Transverse colon (tissue), 4 donors: Measurements from ENCODE around the gene ADAMTSL4. TPM values are rescaled to one million over a fixed set of nuclear protein-coding genes. Genes with fewer than 3 reads are reported as not detected.
A peak's percentile ranks its signal among the peaks of the same experiment; 100 is the strongest.

Experiments
- DNase-seq: peaks from one replicate; pipeline ENCODE4 v3.0.0-alpha.2; 2019
- H3K27ac ChIP-seq, 4 donors: fragments of 200-600 bp; sonication (generic); 2 replicates each; pipeline ENCODE4 v1.5.1; 2016 to 2018; ENCODE audit warnings: inconsistent platforms in 4 of 4
- H3K27me3 ChIP-seq: fragments of 200-600 bp; sonication (generic); 2 replicates; pipeline ENCODE4 v1.5.1; 2017; ENCODE audit warnings: inconsistent platforms
- H3K36me3 ChIP-seq, 4 donors: fragments of 200-600 bp; sonication (generic); 2 replicates each; pipeline ENCODE4 v1.5.1; 2017 to 2019; ENCODE audit warnings: inconsistent platforms in 4 of 4
- H3K4me1 ChIP-seq, 4 donors: fragments of 200-600 bp; sonication (generic); 2 replicates each; pipeline ENCODE4 v1.5.1; 2017 to 2020; ENCODE audit warnings: inconsistent platforms in 4 of 4
- H3K4me3 ChIP-seq, 4 donors: fragments of 200-600 bp; sonication (generic); 1 replicate in 1 of 4; 2 replicates in 3 of 4; pipeline versions ENCODE4 v1.5.1 to v1.6.1; 2017 to 2019; ENCODE audit warnings: inconsistent platforms in 4 of 4
- H3K9me3 ChIP-seq, 2 donors: fragments of 200-600 bp; sonication (generic); 2 replicates each; pipeline ENCODE4 v1.5.1; 2017 to 2019; ENCODE audit warnings: inconsistent platforms in 2 of 2
- EP300 ChIP-seq: sonication (generic); formaldehyde crosslinking; IDR thresholded peaks from one replicate; pipeline ENCODE4 v1.6.1; 2017; ENCODE audit warnings: antibody characterized with exemption, low read depth
- POLR2A ChIP-seq: fragments of 450-650 bp; IDR thresholded peaks from one replicate; pipeline ENCODE4 v1.6.1; 2016; ENCODE audit warnings: antibody characterized with exemption, mild to moderate bottlenecking, moderate library complexity
- POLR2AphosphoS5 ChIP-seq, 3 donors: sonication (generic); formaldehyde crosslinking; IDR thresholded peaks; one replicate each; pipeline ENCODE4 v1.6.1; 2016; ENCODE audit warnings: antibody characterized with exemption in 3 of 3
- WGBS, 2 donors: methylation state at CpG; one replicate each; pipeline ENCODE4 v1.1.5; 2018; ENCODE audit warnings: low coverage in 1 of 2; 5-methylcytosine and 5-hydroxymethylcytosine counted together
- in situ Hi-C, 4 donors: fragments of 200-750 bp; cut with MboI; loops; one replicate each; pipeline versions ENCODE4 v1.15.0 to v1.15.1; 2017; ENCODE audit warnings: low sequenced_read_pairs in 3 of 4, low pct_ligation_motif_present in 1 of 4, low pct_unique_long_range_greater_than_20kb in 1 of 4
- intact Hi-C: fragments of 100-400 bp; cut with DNase I; formaldehyde crosslinking; loops from one replicate; pipeline ENCODE4 v1.15.1; 2023; ENCODE audit warnings: low total_unique reads
- total RNA-seq, 4 donors: library from RNA; depleted of rRNA; stranded (reverse); fragments of >200 nt; gene quantifications; one replicate each; pipeline ENCODE4 v1.1.0, GENCODE V29; 2016
- TF ChIP-seq, protein P1 (sequence below), 5 experiments: fragments of 200-600 bp in 3 of 5; fragments of 450-650 bp in 2 of 5; sonication (generic) in 3 of 5; IDR thresholded peaks; 1 replicate in 2 of 5; 2 replicates in 3 of 5; pipeline ENCODE4 v1.5.1; 2016 to 2017; ENCODE audit warnings: antibody characterized with exemption in 5 of 5, inconsistent platforms in 3 of 5, mild to moderate bottlenecking in 2 of 5, moderate library complexity in 1 of 5

The ADAMTSL4 gene
- total RNA-seq, 4 donors from 2014 or later: 7.2 to 26.2 (median 16.3) TPM

DNA sequence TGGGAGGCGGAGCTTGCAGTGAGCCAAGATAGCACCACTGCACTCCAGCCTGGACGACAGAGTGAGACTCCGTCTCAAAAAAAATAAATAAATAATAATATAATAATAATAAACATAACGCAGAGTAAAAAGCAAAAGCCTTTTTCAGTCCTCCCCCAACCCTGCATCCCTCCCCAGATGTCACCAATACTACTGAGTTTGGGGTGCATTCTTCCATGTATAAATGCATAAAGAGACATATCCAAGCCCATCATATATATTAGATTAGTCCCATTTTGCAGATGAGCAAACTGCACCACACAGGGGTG, 930 bp upstream of the ADAMTSL4 start:
- peak overlapping the region; percentile 79 to 86 (median 84) for H3K27ac ChIP-seq

DNA sequence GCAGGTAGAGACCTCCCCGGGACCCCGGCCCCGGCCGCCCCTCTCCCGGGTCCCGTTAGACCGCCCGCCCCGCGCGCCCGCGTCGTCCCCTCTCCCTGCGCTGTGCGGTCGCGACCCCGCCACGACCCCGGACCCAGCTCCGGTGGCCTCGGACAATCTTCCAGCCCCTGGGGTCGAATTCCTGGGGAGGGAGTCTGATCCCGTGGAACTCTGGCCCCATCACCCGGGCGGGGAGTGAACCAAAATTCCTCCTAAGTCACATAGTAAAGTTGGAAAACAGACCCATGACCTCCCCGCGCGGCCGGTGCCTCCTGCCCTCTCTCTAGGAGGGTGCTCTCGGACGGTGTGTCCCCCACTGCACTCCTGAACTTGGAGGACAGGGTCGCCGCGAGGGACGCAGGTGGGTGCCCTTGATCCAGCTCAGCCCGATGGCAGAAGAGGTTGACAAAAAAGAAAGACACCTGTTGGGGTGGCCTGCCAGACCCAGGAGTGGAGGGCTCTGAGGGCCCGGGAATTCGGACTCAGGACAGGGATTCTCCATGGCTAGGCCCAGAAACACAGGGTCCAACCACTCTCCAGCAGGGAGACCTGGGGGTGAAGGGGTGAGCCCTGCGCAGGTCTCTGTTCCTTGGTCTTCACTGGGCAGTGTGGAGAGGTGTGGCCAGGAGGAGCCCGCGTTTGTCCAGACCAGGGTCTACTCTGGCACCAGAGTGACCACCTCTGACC, 451 bp downstream of the ADAMTSL4 start:
- intact Hi-C loops: no loop called here
- TF ChIP-seq, protein P1, sequence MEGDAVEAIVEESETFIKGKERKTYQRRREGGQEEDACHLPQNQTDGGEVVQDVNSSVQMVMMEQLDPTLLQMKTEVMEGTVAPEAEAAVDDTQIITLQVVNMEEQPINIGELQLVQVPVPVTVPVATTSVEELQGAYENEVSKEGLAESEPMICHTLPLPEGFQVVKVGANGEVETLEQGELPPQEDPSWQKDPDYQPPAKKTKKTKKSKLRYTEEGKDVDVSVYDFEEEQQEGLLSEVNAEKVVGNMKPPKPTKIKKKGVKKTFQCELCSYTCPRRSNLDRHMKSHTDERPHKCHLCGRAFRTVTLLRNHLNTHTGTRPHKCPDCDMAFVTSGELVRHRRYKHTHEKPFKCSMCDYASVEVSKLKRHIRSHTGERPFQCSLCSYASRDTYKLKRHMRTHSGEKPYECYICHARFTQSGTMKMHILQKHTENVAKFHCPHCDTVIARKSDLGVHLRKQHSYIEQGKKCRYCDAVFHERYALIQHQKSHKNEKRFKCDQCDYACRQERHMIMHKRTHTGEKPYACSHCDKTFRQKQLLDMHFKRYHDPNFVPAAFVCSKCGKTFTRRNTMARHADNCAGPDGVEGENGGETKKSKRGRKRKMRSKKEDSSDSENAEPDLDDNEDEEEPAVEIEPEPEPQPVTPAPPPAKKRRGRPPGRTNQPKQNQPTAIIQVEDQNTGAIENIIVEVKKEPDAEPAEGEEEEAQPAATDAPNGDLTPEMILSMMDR (IDR thresholded peaks at IDR 0.05): no peak
- TF ChIP-seq POLR2A (peak; percentile 16), EP300 (no peak), POLR2AphosphoS5 (IDR thresholded peaks at IDR 0.05) (peak in 1 of 3 donors; percentile 11)
- H3K27me3 ChIP-seq: peaks cover 3% of the 10 kb centered on the region
- 39% methylated on average over 19 of the region's 43 CpGs; no CpG with 5 or more reads in 1 of the 2 donors for WGBS, 2 donors
- peaks cover 6 to 45% (median 37%) of the 10 kb centered on the region in 4 donors for H3K4me1 ChIP-seq
- peak; percentile 48 for DNase-seq
- H3K9me3 ChIP-seq: no peaks in the 10 kb centered on the region
- in situ Hi-C loops: no loop called here
- peak overlapping the region; percentile 49 to 65 (median 60) for H3K4me3 ChIP-seq
- H3K27ac ChIP-seq: peak overlapping the region; percentile 79 to 86 (median 84)
- H3K36me3 ChIP-seq: no peaks in the 10 kb centered on the region

More for the DNA sequence above, 930 bp upstream of the ADAMTSL4 start:
- intact Hi-C loops (no loop called here), in situ Hi-C loops (no loop called here)
- no peak for TF ChIP-seq POLR2AphosphoS5 (IDR thresholded peaks at IDR 0.05)
- TF ChIP-seq POLR2A: no peak
- TF ChIP-seq, protein P1 (IDR thresholded peaks at IDR 0.05): no peak
- TF ChIP-seq EP300: no peak
- no peak for DNase-seq
- Histone ChIP-seq H3K4me3 (peak overlapping the region in 3 of 4 donors; percentile 49 to 65 (median 58)), H3K36me3 (no peaks in the 10 kb centered on the region), H3K4me1 (peaks cover 6 to 45% (median 37%) of the 10 kb centered on the region in 4 donors), H3K9me3 (no peaks in the 10 kb centered on the region), H3K27me3 (peaks cover 3% of the 10 kb centered on the region)
- WGBS, 2 donors: 29 to 46% methylated on average over 2 to 4 of the region's 4 CpGs

DNA sequence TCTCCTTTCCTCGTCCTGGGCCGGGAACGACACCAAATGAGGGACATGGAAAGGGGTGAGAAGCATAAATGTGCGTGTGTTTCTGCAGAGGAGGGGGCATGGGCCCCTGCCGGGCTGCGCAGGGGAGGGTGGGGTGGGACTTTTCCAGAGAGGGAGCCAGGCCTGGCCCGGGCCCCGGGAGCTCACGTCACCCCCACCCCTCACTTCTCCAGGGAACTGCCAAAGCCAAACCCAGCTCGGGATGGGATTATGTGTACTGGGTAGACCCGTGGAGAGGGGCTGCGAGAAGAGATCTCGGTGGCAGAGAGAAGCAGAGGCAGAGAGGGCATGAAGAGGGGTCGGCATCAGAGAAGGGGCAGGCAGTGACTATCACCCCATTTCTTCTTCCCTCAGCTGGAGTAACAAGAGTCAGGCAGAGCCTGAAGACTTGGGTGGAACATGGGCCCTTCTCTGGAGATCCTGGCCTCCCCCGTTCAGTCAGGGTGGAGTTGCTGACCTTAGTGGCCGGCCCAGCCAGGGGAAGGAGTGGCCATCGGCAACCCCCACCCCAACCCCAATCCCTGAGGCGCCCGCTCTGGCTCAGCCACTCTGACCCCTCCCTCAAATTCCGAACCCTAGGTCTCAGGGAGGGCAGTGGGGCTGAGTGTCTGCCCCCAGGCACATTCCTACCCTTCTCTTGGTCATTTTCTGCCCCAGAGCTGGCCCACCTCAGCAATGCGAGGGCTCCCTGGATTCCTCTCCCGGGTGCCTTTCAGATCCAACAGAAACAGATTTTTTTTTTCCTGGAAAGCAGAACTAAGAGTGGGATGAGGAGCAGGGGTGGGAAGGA, 1.2 kb downstream of the ADAMTSL4 start:
- Histone ChIP-seq H3K27me3 (peaks cover 3% of the 10 kb centered on the region), H3K9me3 (no peaks in the 10 kb centered on the region), H3K4me1 (peaks cover 6 to 45% (median 37%) of the 10 kb centered on the region in 4 donors), H3K36me3 (no peaks in the 10 kb centered on the region), H3K27ac (peak overlapping the region; percentile 79 to 86 (median 84)), H3K4me3 (peak overlapping the region in 2 of 4 donors; percentile 58 to 65)
- WGBS, 2 donors: 53 to 60% methylated on average over 1 to 19 of the region's 22 CpGs
- DNase-seq: peak; percentile 19
- peak in 1 of 3 donors; percentile 4 for TF ChIP-seq POLR2AphosphoS5 (IDR thresholded peaks at IDR 0.05)
- TF ChIP-seq, protein P1 (IDR thresholded peaks at IDR 0.05): no peak
- intact Hi-C loops: no loop called here
- in situ Hi-C loops: no loop called here

DNA sequence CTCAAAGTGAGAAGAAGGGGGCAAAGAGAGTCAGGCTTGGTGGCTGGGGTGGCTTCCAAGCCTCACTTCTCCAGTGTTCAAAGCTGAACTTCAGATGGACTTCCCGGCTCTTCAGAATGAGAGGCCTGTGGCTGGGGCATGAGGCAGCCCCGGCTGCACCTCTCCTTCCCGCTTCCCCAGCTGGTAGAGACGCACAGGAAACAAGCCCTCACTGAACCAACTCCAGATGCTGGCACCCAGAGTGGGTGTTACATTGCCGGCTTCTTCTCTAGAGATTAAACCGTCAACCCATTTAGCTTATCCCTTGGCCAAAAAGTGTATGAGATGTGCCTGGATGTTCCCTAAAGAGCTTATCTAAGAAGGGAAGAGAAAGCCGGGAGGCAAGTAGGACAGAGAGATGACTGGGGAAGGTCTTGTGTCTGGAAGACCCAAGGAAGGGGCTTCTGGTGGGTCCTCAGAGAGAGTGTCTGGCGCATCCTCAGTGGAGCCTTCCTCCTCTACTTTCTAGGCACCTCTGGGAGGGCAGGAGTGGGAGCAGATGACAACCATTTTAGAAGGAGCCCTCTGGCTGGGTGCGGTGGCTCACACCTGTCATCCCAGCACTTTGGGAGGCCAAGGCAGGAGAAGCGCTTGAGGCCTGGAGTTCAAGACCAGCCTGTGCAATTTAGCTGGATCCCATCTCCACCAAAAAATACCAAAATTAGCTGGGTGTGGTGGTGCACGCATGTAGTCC, 2.0 kb downstream of the ADAMTSL4 start:
- H3K36me3 ChIP-seq: no peaks in the 10 kb centered on the region
- 74 to 81% methylated on average over 7 to 11 of the region's 11 CpGs for WGBS, 2 donors
- DNase-seq: peak; percentile 21
- H3K27ac ChIP-seq: peak overlapping the region; percentile 79 to 86 (median 84)
- TF ChIP-seq, protein P1 (IDR thresholded peaks at IDR 0.05): no peak
- no peak for TF ChIP-seq POLR2A
- no peak for TF ChIP-seq POLR2AphosphoS5 (IDR thresholded peaks at IDR 0.05)
- no peak for TF ChIP-seq EP300
- no peak overlapping the region for H3K4me3 ChIP-seq
- peaks cover 3% of the 10 kb centered on the region for H3K27me3 ChIP-seq
- in situ Hi-C loops (no loop called here), intact Hi-C loops (no loop called here)
- H3K4me1 ChIP-seq: peaks cover 6 to 45% (median 37%) of the 10 kb centered on the region in 4 donors
- no peaks in the 10 kb centered on the region for H3K9me3 ChIP-seq
